Ascending aorta (tissue), 2 donors: ENCODE data around the gene GALNT15. TPM values are rescaled to one million over a fixed set of nuclear protein-coding genes. Genes with fewer than 3 reads are reported as not detected.

Experiments used
- DNase-seq, 2 donors: peaks; one replicate each; pipeline ENCODE4 v3.0.0-alpha.2; 2019; ENCODE audit warnings: low spot score in 2 of 2
- H3K27ac ChIP-seq, 2 donors: fragments of 200-600 bp; sonication (generic); one replicate each; pipeline ENCODE4 v1.5.1; 2016 to 2017; ENCODE audit warnings: mild to moderate bottlenecking in 1 of 2
- H3K27me3 ChIP-seq: fragments of 200-600 bp; sonication (generic); one replicate; pipeline ENCODE4 v1.5.1; 2017
- H3K36me3 ChIP-seq, 2 donors: fragments of 200-600 bp; sonication (generic); one replicate each; pipeline ENCODE4 v1.5.1; 2016
- H3K4me1 ChIP-seq, 2 donors: fragments of 200-600 bp; sonication (generic); one replicate each; pipeline ENCODE4 v1.5.1; 2016 to 2017; ENCODE audit warnings: mild to moderate bottlenecking in 1 of 2
- H3K4me3 ChIP-seq, 2 donors: fragments of 200-600 bp; sonication (generic); one replicate each; pipeline ENCODE4 v1.5.1; 2016 to 2017; ENCODE audit warnings: mild to moderate bottlenecking in 1 of 2
- H3K9me3 ChIP-seq, 2 donors: fragments of 200-600 bp; sonication (generic); one replicate each; pipeline ENCODE4 v1.5.1; 2016
- CTCF ChIP-seq, 3 experiments: fragments of 200-600 bp in 2 of 3; fragments of 450-650 bp in 1 of 3; sonication (generic) in 2 of 3; IDR thresholded peaks; one replicate each; pipeline ENCODE4 v1.5.1; 2016 to 2019; ENCODE audit warnings: antibody characterized with exemption in 3 of 3, mild to moderate bottlenecking in 1 of 3, moderate library complexity in 1 of 3
- intact Hi-C: fragments of 100-400 bp; cut with DNase I; formaldehyde crosslinking; loops from one replicate; pipeline ENCODE4 v1.15.1; 2023
- total RNA-seq: library from RNA; depleted of rRNA; stranded (reverse); fragments of >200 nt; gene quantifications from one replicate; pipeline ENCODE4 v1.1.0, GENCODE V29; 2016

GALNT15 gene
- total RNA-seq, 1 donor from 2014 or later, result 222 TPM

GRCh38 chr3:16279010-16279801 lies 104.7 kb downstream of the GALNT15 start:
- Histone ChIP-seq H3K9me3 (no peaks in the 10 kb centered on the region), H3K27ac (no peak overlapping the region), H3K36me3 (peaks cover 2 to 9% of the 10 kb centered on the region in 2 donors), H3K4me1 (no peaks in the 10 kb centered on the region), H3K4me3 (no peak overlapping the region), H3K27me3 (no peaks in the 10 kb centered on the region)
- intact Hi-C loops, result no loop called here
- TF ChIP-seq CTCF (IDR thresholded peaks at IDR 0.05), result no peak
- DNase-seq, result no peak

- H3K27me3 ChIP-seq, result no peaks in the 10 kb centered on the region
- DNase-seq, result no peak
- no peaks in the 10 kb centered on the region for H3K9me3 ChIP-seq
- peaks cover 2 to 9% of the 10 kb centered on the region in 2 donors for H3K36me3 ChIP-seq
- TF ChIP-seq CTCF (IDR thresholded peaks at IDR 0.05), result no peak
- no peak overlapping the region for H3K27ac ChIP-seq
- intact Hi-C loops, result no loop called here
- no peaks in the 10 kb centered on the region for H3K4me1 ChIP-seq
- no peak overlapping the region for H3K4me3 ChIP-seq
These were observed 106.2 kb downstream of the GALNT15 start for GRCh38 chr3:16280671-16281070.

Other genes starting within 250 kb of the GALNT15 start
- 5.5 TPM for gene DPH3, start 90.3 kb downstream of the GALNT15 start, total RNA-seq
- 6.9 TPM for gene OXNAD1, start 90.5 kb downstream of the GALNT15 start, total RNA-seq